ENCODE results near the gene TRAPPC8.
"Not testable (repeated sequence)": the region's sequence is repeated elsewhere in the genome, so short reads cannot be mapped to it uniquely, and the experiment has no call there.

The TRAPPC8 gene

GRCh38 chr18:31950583-31950982 lies 7.7 kb upstream of the TRAPPC8 start:
- no peak for DNase-seq (ENCODE audit: extremely low read depth, insufficient read length)
- H3K27me3 ChIP-seq (replicated peaks; ENCODE audit: control insufficient read depth, insufficient read depth, low read length), result no peaks in the 10 kb centered on the region
- no peak for TF ChIP-seq CTCF (IDR thresholded peaks at IDR 0.05; ENCODE audit: insufficient read depth, low read length, poor library complexity, severe bottlenecking)
- H3K36me3 ChIP-seq (ENCODE audit: control insufficient read depth, insufficient read depth, low read length), result no peaks in the 10 kb centered on the region
- H3K4me3 ChIP-seq (replicated peaks; ENCODE audit: low read depth, low read length), result no peak overlapping the region

GRCh38 chr18:31948349-31948748 lies 5.4 kb upstream of the TRAPPC8 start:
- not testable (repeated sequence) for DNase-seq (ENCODE audit: extremely low read depth, insufficient read length); H3K4me3 ChIP-seq (replicated peaks; ENCODE audit: low read depth, low read length); H3K36me3 ChIP-seq (ENCODE audit: control insufficient read depth, insufficient read depth, low read length); H3K27me3 ChIP-seq (replicated peaks; ENCODE audit: control insufficient read depth, insufficient read depth, low read length)

GRCh38 chr18:31946305-31947046 lies 3.5 kb upstream of the TRAPPC8 start:
- Histone ChIP-seq H3K4me3 (replicated peaks; ENCODE audit: low read depth, low read length) (no peak overlapping the region), H3K36me3 (ENCODE audit: control insufficient read depth, insufficient read depth, low read length) (no peaks in the 10 kb centered on the region), H3K27me3 (replicated peaks; ENCODE audit: control insufficient read depth, insufficient read depth, low read length) (no peaks in the 10 kb centered on the region)
- DNase-seq (ENCODE audit: extremely low read depth, insufficient read length), result no peak
- no peak for TF ChIP-seq CTCF (IDR thresholded peaks at IDR 0.05; ENCODE audit: insufficient read depth, low read length, poor library complexity, severe bottlenecking)

GRCh38 chr18:31943878-31944816 lies 1.2 kb upstream of the TRAPPC8 start:
- Histone ChIP-seq H3K36me3 (ENCODE audit: control insufficient read depth, insufficient read depth, low read length) (no peaks in the 10 kb centered on the region), H3K4me3 (replicated peaks; ENCODE audit: low read depth, low read length) (peak overlapping the region; percentile 67), H3K27me3 (replicated peaks; ENCODE audit: control insufficient read depth, insufficient read depth, low read length) (no peaks in the 10 kb centered on the region)
- no peak for TF ChIP-seq CTCF (IDR thresholded peaks at IDR 0.05; ENCODE audit: insufficient read depth, low read length, poor library complexity, severe bottlenecking)
- peak; percentile 5 for DNase-seq (ENCODE audit: extremely low read depth, insufficient read length)

GRCh38 chr18:31942291-31942998 lies 483 bp downstream of the TRAPPC8 start:
- no peaks in the 10 kb centered on the region for H3K36me3 ChIP-seq (ENCODE audit: control insufficient read depth, insufficient read depth, low read length)
- no peak for TF ChIP-seq CTCF (IDR thresholded peaks at IDR 0.05; ENCODE audit: insufficient read depth, low read length, poor library complexity, severe bottlenecking)
- peak overlapping the region; percentile 70 for H3K4me3 ChIP-seq (replicated peaks; ENCODE audit: low read depth, low read length)
- no peak for DNase-seq (ENCODE audit: extremely low read depth, insufficient read length)
- H3K27me3 ChIP-seq (replicated peaks; ENCODE audit: control insufficient read depth, insufficient read depth, low read length), result no peaks in the 10 kb centered on the region
